GM12878 (cell line): ENCODE results near the gene NEK10. TPM values are rescaled to one million over a fixed set of nuclear protein-coding genes. Genes with fewer than 3 reads are reported as not detected.

Experiments
- ATAC-seq: fragments of 200-7000 bp; cut with Tn5 transposase; 3 replicates; pipeline ENCODE4 v1.9.1; 2020; ENCODE audit warnings: mild to moderate bottlenecking, moderate library complexity
- BruUV-seq: library from RNA; stranded (reverse); fragments of 400-500 nt; replicated peaks from 2 replicates; lab custom pipeline; 2021; lab: Mats Ljungman, UMichigan
- CTCF ChIA-PET: fragments of 300-600 bp; sonication (Branson Sonifier 250); formaldehyde crosslinking; extraction: SDS; loops from one replicate; lab custom pipeline; 2021; ENCODE audit warnings: inconsistent platforms; lab: Yijun Ruan, JAX
- POLR2A ChIA-PET: fragments of 350-600 bp; formaldehyde crosslinking; extraction: SDS; loops from one replicate; lab custom pipeline; 2021; ENCODE audit warnings: inconsistent platforms; lab: Charles Lee
- RAD21 ChIA-PET: fragments of 300-600 bp; sonication (Branson Sonifier 250); formaldehyde crosslinking; loops from one replicate; lab custom pipeline; 2023; ENCODE audit warnings: antibody characterized with exemption; ENCODE audit not compliant: unreplicated experiment; lab: Charles Lee
- SMC1A ChIA-PET: fragments of 300-600 bp; sonication (Branson Sonifier 250); formaldehyde crosslinking; loops from one replicate; lab custom pipeline; 2023; ENCODE audit not compliant: unreplicated experiment, uncharacterized antibody; lab: Charles Lee
- DNase-seq: peaks from one replicate; pipeline ENCODE4 v3.0.0-alpha.2; 2011; ENCODE audit warnings: low read depth, low spot score
- FAIRE-seq: peaks from 3 replicates; lab custom pipeline; 2011; peaks lifted over from hg19 to GRCh38; lab: Jason Lieb, UNC
- H2AFZ ChIP-seq: 2 replicates; pipeline ENCODE4 v1.6.0; 2011; ENCODE audit warnings: low read depth, low read length, control low read depth; ENCODE audit not compliant: control insufficient read depth
- H3K27ac ChIP-seq: 2 replicates; pipeline ENCODE4 v1.5.1; 2011; ENCODE audit warnings: control low read depth; ENCODE audit not compliant: control insufficient read depth, insufficient read depth
- H3K27me3 ChIP-seq, 2 experiments: replicated peaks in 1 of 2; 2 replicates each; pipeline versions ENCODE4 v1.6.0 to v1.6.1; 2011; ENCODE audit warnings: low read length in 1 of 2; ENCODE audit not compliant: control insufficient read depth in 2 of 2, insufficient read depth in 2 of 2
- H3K36me3 ChIP-seq, 2 experiments: 2 replicates each; pipeline ENCODE4 v1.5.1; 2011; ENCODE audit warnings: low read length in 1 of 2; ENCODE audit not compliant: control insufficient read depth in 2 of 2, insufficient read depth in 2 of 2
- H3K4me1 ChIP-seq: 2 replicates; pipeline ENCODE4 v1.6.1; 2011; ENCODE audit warnings: mild to moderate bottlenecking, low read length, moderate library complexity, mixed read lengths; ENCODE audit not compliant: control insufficient read depth, insufficient read depth
- H3K4me2 ChIP-seq: 2 replicates; pipeline ENCODE4 v1.6.0; 2011; ENCODE audit warnings: control low read depth; ENCODE audit not compliant: control insufficient read depth, insufficient read depth
- H3K4me3 ChIP-seq: fragments of 200-600 bp; sonication (generic); 2 replicates; pipeline ENCODE4 v1.5.1; 2016
- H3K79me2 ChIP-seq: 2 replicates; pipeline ENCODE4 v1.6.0; 2011; ENCODE audit warnings: low read length; ENCODE audit not compliant: control insufficient read depth, insufficient read depth
- H3K9ac ChIP-seq: 2 replicates; pipeline ENCODE4 v1.8.0; 2011; ENCODE audit warnings: low read length, control low read depth, mixed read lengths; ENCODE audit not compliant: control insufficient read depth, insufficient read depth
- H3K9me3 ChIP-seq: replicated peaks from 3 replicates; pipeline ENCODE4 v1.5.1; 2011; ENCODE audit warnings: mild to moderate bottlenecking, low read length; ENCODE audit not compliant: control insufficient read depth, insufficient read depth
- H4K20me1 ChIP-seq: 2 replicates; pipeline ENCODE4 v1.6.0; 2011; ENCODE audit not compliant: control insufficient read depth, insufficient read depth
- ATF7 ChIP-seq: fragments of 450-650 bp; IDR thresholded peaks from 2 replicates; pipeline ENCODE4 v1.6.1; 2016; ENCODE audit warnings: low read depth, mild to moderate bottlenecking
- EP300 ChIP-seq, 2 experiments: fragments of 150-350 bp in 1 of 2; IDR thresholded peaks; 2 replicates each; pipeline ENCODE4 v1.6.1; 2011 to 2012; ENCODE audit warnings: low read depth in 2 of 2, low read length in 2 of 2, borderline replicate concordance in 1 of 2, improper control_type of control experiment in 1 of 2, inconsistent platforms in 1 of 2; ENCODE audit not compliant: control insufficient read depth in 1 of 2
- ESRRA ChIP-seq: IDR thresholded peaks from 2 replicates; pipeline ENCODE4 v1.6.1; 2012; ENCODE audit warnings: mild to moderate bottlenecking, low read length, improper control_type of control experiment
- FOS ChIP-seq: IDR thresholded peaks from 3 replicates; pipeline ENCODE4 v1.6.1; 2011; ENCODE audit warnings: borderline replicate concordance; ENCODE audit not compliant: insufficient read length; ENCODE audit errors: extremely low read depth
- HDAC2 ChIP-seq: fragments of 200-600 bp; sonication (generic); IDR thresholded peaks from 2 replicates; pipeline ENCODE4 v1.6.1; 2017
- IRF4 ChIP-seq: IDR thresholded peaks from 2 replicates; pipeline ENCODE4 v1.6.1; 2011; ENCODE audit warnings: low read depth, low read length
- LARP7 ChIP-seq: fragments of 450-650 bp; IDR thresholded peaks from 2 replicates; pipeline ENCODE4 v1.6.1; 2017; ENCODE audit warnings: mild to moderate bottlenecking
- MTA2 ChIP-seq: fragments of 450-650 bp; IDR thresholded peaks from 2 replicates; pipeline ENCODE4 v1.6.1; 2016; ENCODE audit warnings: low read depth, mild to moderate bottlenecking, moderate library complexity
- NR2C2 ChIP-seq: IDR thresholded peaks from 2 replicates; pipeline ENCODE4 v1.6.1; 2011; ENCODE audit warnings: borderline replicate concordance, low read depth; ENCODE audit not compliant: control insufficient read depth, insufficient read length
- NR2F1 ChIP-seq: fragments of 450-650 bp; conservative IDR thresholded peaks from 2 replicates; pipeline ENCODE4 v1.6.1; 2017; ENCODE audit warnings: mild to moderate bottlenecking
- RAD21 ChIP-seq: IDR thresholded peaks from 2 replicates; pipeline ENCODE4 v1.6.1; 2011; ENCODE audit warnings: mild to moderate bottlenecking, low read depth, low read length, moderate library complexity; ENCODE audit not compliant: insufficient read depth
- RAD51 ChIP-seq: fragments of 450-650 bp; IDR thresholded peaks from 2 replicates; pipeline ENCODE4 v1.6.1; 2016; ENCODE audit warnings: moderate library complexity, mild to moderate bottlenecking, inconsistent platforms
- RCOR1 ChIP-seq: conservative IDR thresholded peaks from 2 replicates; pipeline ENCODE4 v1.6.1; 2012; ENCODE audit warnings: low read depth, low read length, improper control_type of control experiment
- RELA ChIP-seq: fragments of 450-650 bp; IDR thresholded peaks from 2 replicates; pipeline ENCODE4 v1.8.0; 2014; ENCODE audit warnings: borderline replicate concordance; ENCODE audit not compliant: partially characterized antibody
- SP1 ChIP-seq: IDR thresholded peaks from one replicate; pipeline ENCODE4 v1.6.1; 2011; ENCODE audit warnings: low read depth, low read length
- USF2 ChIP-seq: IDR thresholded peaks from 2 replicates; pipeline ENCODE4 v1.6.1; 2011; ENCODE audit warnings: low read depth, low read length, improper control_type of control experiment, borderline replicate concordance
- ZBTB40 ChIP-seq: fragments of 450-650 bp; IDR thresholded peaks from 2 replicates; pipeline ENCODE4 v1.6.1; 2016; ENCODE audit warnings: mild to moderate bottlenecking, moderate library complexity, borderline replicate concordance
- in situ Hi-C: fragments of 300-500 bp; cut with MboI; formaldehyde crosslinking; loops from 9 replicates; pipeline ENCODE4 v1.14.3; 2018; ENCODE audit warnings: mixed read lengths
- intact Hi-C: fragments of 100-400 bp; cut with micrococcal nuclease; formaldehyde crosslinking; loops from one replicate; pipeline ENCODE4 v1.14.2; 2022; ENCODE audit not compliant: unreplicated experiment
- polyA plus RNA-seq, 11 experiments: library from polyadenylated mRNA; depleted of rRNA in 4 of 11; unstranded in 6 of 11; stranded (reverse) in 5 of 11; fragments of >200 nt; fragmentation: Nextera tagmentation in 4 of 11; fragmentation: Illumina TruSeq in 1 of 11; extraction: Ambion mirVana in 4 of 11; extraction: Trizol in 1 of 11; gene quantifications; 1 replicate in 1 of 11; 2 replicates in 10 of 11; pipeline versions ENCODE4 v1.2.1 to v1.2.3, GENCODE V29; 2011 to 2016; ENCODE audit warnings: inconsistent platforms in 2 of 11, missing spikeins in 2 of 11, low read depth in 1 of 11
- total RNA-seq, 4 experiments: library from RNA; depleted of rRNA in 3 of 4; stranded (reverse); fragments of >200 nt in 3 of 4; fragmentation: Illumina TruSeq in 1 of 4; extraction: Trizol in 1 of 4; gene quantifications; 2 replicates each; pipeline versions ENCODE4 v1.2.1 to v1.2.3, GENCODE V29; 2013 to 2021
- TF ChIP-seq, protein P1 (sequence below): IDR thresholded peaks from 2 replicates; pipeline ENCODE4 v1.6.1; 2011; ENCODE audit warnings: borderline replicate concordance, low read depth, mild to moderate bottlenecking, moderate library complexity, mixed read lengths, low read length; ENCODE audit not compliant: insufficient read depth; ENCODE audit errors: extremely low read length

NEK10 gene
- total and polyA plus RNA-seq, 10 of the 15 experiments (the other 5 are each of a cell fraction or from before 2014, with no cell fraction given), result 0.06 to 0.40 (median 0.16) TPM; not detected in 2

GRCh38 chr3:27138562-27138961 lies 230.6 kb downstream of the NEK10 start:
- SMC1A ChIA-PET, result interaction anchor here (0.9 kb wide), 1 partner anchor 115 kb away, joined by 3 read pairs; no protein-coding TSS in a partner anchor
- no TSS peak for BruUV-seq
- H3K79me2 ChIP-seq, result no peaks in the 10 kb centered on the region
- no peak overlapping the region for H3K27ac ChIP-seq
- H2AFZ ChIP-seq, result no peak overlapping the region
- RAD21 ChIA-PET, result no interaction called here
- no peaks in the 10 kb centered on the region for H3K9me3 ChIP-seq
- H4K20me1 ChIP-seq, result no peaks in the 10 kb centered on the region
- POLR2A ChIA-PET, result no interaction called here
- CTCF ChIA-PET, result interaction anchor here (1.1 to 2.6 kb wide), 2 partner anchors 91 to 115 kb away, joined by 4 to 15 read pairs; no protein-coding TSS in a partner anchor
- no peaks in the 10 kb centered on the region for H3K27me3 ChIP-seq
- no peaks in the 10 kb centered on the region for H3K36me3 ChIP-seq
- in situ Hi-C loops, result loop anchor here (25.0 kb wide), 2 partner anchors 524 to 1199 kb away; partner anchors contain the start of genes AZI2 and ZCWPW2
- FAIRE-seq (no peak), DNase-seq (no peak), ATAC-seq (no peak)
- H3K4me3 ChIP-seq, result no peak overlapping the region
- H3K9ac ChIP-seq, result no peak overlapping the region
- TF ChIP-seq MTA2, result no peak
- TF ChIP-seq ZBTB40, result no peak
- no peak for TF ChIP-seq IRF4
- TF ChIP-seq RCOR1, result no peak
- TF ChIP-seq HDAC2, result no peak
- TF ChIP-seq NR2F1, result no peak
- TF ChIP-seq RAD21, result no peak
- no peak for TF ChIP-seq SP1
- TF ChIP-seq ATF7, result no peak
- TF ChIP-seq, protein P1, sequence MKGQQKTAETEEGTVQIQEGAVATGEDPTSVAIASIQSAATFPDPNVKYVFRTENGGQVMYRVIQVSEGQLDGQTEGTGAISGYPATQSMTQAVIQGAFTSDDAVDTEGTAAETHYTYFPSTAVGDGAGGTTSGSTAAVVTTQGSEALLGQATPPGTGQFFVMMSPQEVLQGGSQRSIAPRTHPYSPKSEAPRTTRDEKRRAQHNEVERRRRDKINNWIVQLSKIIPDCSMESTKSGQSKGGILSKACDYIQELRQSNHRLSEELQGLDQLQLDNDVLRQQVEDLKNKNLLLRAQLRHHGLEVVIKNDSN, result no peak
- TF ChIP-seq ESRRA, result no peak
- no peak for TF ChIP-seq NR2C2
- no peak for TF ChIP-seq EP300 (IDR thresholded peaks at IDR 0.05; ENCODE audit: borderline replicate concordance in 1 of 2, control insufficient read depth in 1 of 2, low read depth in 2 of 2, low read length in 2 of 2)
- no peak for TF ChIP-seq RELA
- no peak for TF ChIP-seq FOS
- no peak for TF ChIP-seq USF2
- no peak for TF ChIP-seq RAD51
- TF ChIP-seq LARP7, result no peak
- H3K4me1 ChIP-seq, result no peaks in the 10 kb centered on the region
- H3K4me2 ChIP-seq, result no peak overlapping the region
- intact Hi-C loops, result no loop called here
